ENCODE results near the gene STAB2.

STAB2 gene

GRCh38 chr12:103586791-103587370 is at the start of gene STAB2:
TSS of gene STAB2 (plus strand) at chr12:103587273. CDS start at chr12:103587477, 204 bp downstream.
- no peak for DNase-seq (ENCODE audit: low spot score)

- peak; percentile 31 for DNase-seq (ENCODE audit: low spot score)
These were observed 48.7 kb upstream of the STAB2 start for GRCh38 chr12:103538397-103538796.

GRCh38 chr12:103540319-103540718 is 46.8 kb upstream of the STAB2 start:
- DNase-seq (ENCODE audit: low spot score) = no peak

DNA sequence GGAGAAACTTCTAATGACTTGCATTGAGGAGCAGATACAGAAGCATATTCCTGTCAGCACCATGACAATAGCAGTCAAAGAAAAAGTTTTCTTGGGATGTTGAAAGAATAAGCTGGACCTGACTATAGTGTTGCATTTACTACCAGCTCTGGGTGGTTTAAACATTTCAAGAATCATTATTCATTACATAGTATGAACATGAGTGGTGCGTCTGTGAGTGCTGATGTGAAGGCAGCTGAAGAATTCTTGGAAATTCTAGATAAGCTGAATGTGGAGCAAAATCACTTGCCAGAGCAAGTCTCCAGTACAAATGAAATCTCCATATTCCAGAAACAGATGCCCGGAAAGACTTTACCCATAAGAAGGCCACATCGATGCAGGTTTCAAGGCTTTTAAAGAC is 45.0 kb upstream of the STAB2 start:
- DNase-seq (ENCODE audit: low spot score) = no peak

DNA sequence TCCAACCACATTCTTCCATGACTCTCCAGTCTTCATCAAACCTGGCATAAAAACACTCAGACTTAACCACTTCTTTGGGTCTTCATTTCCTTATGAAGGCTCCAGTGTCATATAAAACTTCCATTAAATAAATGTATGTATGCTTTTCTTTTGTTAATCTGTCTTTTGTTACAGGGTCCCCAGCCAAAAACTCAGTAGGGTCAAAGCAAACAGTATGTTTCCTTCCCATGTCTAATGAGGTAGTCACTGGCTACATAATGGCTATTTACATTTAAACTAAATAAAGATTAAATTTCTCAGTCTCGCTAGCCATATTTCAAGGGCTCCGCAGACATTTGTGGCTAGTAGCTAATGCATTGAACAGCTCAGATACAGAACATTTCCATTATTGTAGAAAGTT is 40.1 kb upstream of the STAB2 start:
- DNase-seq (ENCODE audit: low spot score) = no peak

DNA sequence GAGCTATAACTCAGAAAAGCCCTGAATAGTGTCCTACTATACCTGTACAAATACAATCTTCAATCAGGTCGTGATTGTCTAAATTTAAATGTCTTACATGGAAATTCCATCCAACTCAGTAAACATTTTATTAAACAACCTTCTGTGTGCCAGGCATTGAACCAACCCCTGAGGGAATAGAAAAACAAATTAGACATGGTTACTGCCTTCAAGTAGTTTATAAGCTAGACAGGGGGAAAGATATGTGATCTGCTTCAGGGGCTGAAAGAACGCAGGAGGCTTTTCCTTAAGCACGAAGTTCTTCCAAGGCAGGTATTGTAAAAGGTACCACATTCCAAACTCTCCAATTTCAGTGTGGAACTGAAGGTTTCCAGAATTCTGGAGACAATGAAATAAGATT is 39.7 kb upstream of the STAB2 start:
- DNase-seq (ENCODE audit: low spot score) = no peak

GRCh38 chr12:103547929-103548328 is 39.1 kb upstream of the STAB2 start:
- DNase-seq (ENCODE audit: low spot score) = no peak

- peak; percentile 67 for DNase-seq (ENCODE audit: low spot score)
These were observed 38.2 kb upstream of the STAB2 start for GRCh38 chr12:103548622-103549601.

DNA sequence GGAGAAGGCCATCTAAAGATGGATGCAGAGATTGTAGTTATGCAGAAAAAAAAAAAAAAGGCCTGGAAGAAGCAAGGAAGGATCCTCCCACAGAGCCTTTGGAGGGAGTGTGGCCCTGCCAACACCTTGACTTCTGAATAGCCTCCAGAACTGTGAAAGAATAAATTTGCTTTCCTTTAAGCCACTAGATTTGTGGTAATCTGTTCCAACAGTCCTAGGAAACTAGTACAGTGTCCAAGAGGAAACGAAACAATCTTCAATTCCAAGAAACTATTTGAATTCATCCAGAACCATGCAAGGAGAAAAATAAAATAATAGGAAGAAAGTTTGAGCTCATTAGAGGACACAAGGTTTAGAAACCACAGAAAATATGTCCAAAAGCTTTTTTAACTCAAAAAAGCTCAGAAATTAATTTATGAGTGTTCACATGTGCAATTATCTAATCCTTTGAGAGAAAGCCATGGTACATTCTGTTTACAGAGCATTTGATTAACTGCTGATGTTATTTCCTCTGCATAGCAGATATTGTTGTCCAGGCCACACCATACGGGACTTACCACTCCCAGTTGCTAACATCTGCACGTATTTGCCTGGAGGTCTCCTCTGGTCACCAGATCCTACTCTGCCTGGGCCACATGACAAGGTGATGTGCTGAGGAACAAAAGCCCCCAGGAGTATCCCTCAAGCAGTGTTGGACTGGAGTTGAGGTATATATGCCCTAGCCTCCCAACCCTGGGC is 30.0 kb upstream of the STAB2 start:
- DNase-seq (ENCODE audit: low spot score) = no peak

DNA sequence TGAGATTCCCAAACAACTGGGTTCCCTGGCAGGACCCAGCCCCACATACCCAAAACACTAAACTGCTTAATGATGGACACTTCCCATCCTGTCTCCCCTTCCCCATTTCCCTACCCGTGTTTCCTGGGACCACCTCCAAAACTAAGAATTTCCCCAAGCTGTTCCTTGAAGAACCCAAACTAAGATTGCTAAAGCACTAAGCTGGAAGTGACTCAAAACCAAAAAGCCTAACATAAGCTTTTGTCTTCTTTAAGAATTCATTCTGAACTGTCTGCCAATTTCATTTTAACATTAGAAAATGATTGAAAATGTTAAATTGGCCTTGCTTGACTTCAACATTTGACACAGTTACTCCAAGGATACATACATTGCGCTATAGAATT is 29.5 kb upstream of the STAB2 start:
- no peak for DNase-seq (ENCODE audit: low spot score)

- no peak for DNase-seq (ENCODE audit: low spot score)
These were observed 28.2 kb upstream of the STAB2 start for GRCh38 chr12:103558879-103559278.

- peak; percentile 96 for DNase-seq (ENCODE audit: low spot score)
These were observed 26.4 kb upstream of the STAB2 start for GRCh38 chr12:103560604-103561101.

GRCh38 chr12:103561174-103561573 is 25.9 kb upstream of the STAB2 start:
- peak; percentile 13 for DNase-seq (ENCODE audit: low spot score)

- no peak for DNase-seq (ENCODE audit: low spot score)
These were observed 20.7 kb upstream of the STAB2 start for GRCh38 chr12:103566398-103566797.

DNA sequence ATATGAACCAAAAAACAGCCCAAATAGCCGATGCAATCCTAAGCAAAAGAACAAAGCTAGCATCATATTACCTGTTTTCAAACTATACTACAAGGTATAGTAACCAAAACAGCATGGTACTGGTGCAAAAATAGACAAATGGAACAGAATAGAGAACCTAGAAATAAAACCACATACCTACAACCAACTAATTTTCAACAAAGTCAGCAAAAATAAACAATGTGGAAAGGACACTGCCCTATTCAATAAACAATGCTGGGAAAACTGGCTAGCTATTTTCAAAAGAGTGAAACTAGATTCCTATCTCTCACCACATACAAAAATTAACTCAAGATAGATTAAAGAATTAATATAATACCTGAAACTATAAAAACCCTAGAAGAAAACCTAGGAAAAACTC is 17.8 kb upstream of the STAB2 start:
- DNase-seq (ENCODE audit: low spot score) = no peak

- no peak for DNase-seq (ENCODE audit: low spot score)
These were observed 15.8 kb upstream of the STAB2 start for GRCh38 chr12:103571286-103571685.

GRCh38 chr12:103572312-103573045 is 14.6 kb upstream of the STAB2 start:
- no peak for DNase-seq (ENCODE audit: low spot score)

GRCh38 chr12:103573185-103573584 is 13.9 kb upstream of the STAB2 start:
- no peak for DNase-seq (ENCODE audit: low spot score)

DNA sequence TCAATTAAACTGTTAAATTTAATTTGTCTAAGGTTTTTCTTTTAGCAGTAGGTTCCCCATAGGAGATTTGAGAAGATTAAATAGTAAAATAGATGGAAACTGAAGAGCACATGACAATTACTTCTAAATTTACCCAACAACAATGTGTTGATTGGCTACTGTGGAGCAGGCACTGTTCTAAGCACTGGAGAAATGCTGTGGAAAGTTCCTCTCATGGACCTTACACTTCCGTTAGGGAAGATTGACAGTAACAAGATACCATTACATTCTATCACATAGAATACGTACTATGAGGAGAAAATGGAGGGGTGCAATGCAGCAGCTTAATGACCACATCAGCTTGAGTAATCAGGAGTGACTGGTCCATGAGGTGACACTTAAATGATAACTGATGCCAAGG is 8.1 kb upstream of the STAB2 start:
- DNase-seq (ENCODE audit: low spot score) = no peak

DNA sequence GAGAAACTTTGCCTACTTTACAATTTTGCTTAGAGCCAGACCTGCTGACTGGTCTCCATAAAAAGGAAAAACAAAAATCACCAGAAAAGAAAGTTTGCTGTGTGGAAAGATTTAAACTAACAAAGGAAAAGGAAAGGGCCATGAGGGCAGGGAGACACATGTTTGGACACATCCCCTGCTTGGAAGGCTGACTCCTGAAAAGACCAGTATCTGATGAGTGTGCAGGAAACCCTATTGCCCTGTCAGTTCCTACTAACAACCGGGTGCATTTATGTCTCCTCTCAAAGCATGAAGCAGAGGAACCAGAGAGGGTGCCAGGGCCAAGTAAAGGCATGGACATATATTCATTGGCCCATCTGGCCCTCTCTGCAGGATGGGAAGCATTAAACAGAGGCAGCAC is 7.0 kb upstream of the STAB2 start:
- no peak for DNase-seq (ENCODE audit: low spot score)

GRCh38 chr12:103583008-103583407 is 4.1 kb upstream of the STAB2 start:
- no peak for DNase-seq (ENCODE audit: low spot score)

GRCh38 chr12:103586132-103586531 is 941 bp upstream of the STAB2 start:
- no peak for DNase-seq (ENCODE audit: low spot score)
